DOHH2 (cell line): ENCODE data around the gene NHERF1.

Experiments
- H3F3A ChIP-seq: fragments of 200-600 bp; sonication (generic), shearing (Covaris generic); 2 replicates; pipeline ENCODE4 v1.6.0; 2016; ENCODE audit warnings: antibody characterized with exemption, mild to moderate bottlenecking; ENCODE audit not compliant: control insufficient read depth, insufficient read depth
- H3K27ac ChIP-seq: fragments of 200-600 bp; sonication (generic); 2 replicates; pipeline ENCODE4 v1.5.1; 2014; ENCODE audit warnings: low read depth, mild to moderate bottlenecking, low read length, moderate library complexity
- H3K27me3 ChIP-seq: fragments of 200-600 bp; sonication (generic); 2 replicates; pipeline ENCODE4 v1.6.1; 2014; ENCODE audit warnings: mild to moderate bottlenecking, low read length, mixed read lengths; ENCODE audit not compliant: control insufficient read depth
- H3K36me3 ChIP-seq: fragments of 200-600 bp; sonication (generic); 2 replicates; pipeline ENCODE4 v1.6.1; 2014; ENCODE audit warnings: mild to moderate bottlenecking, low read length, moderate library complexity, mixed read lengths; ENCODE audit not compliant: control insufficient read depth
- H3K4me1 ChIP-seq: fragments of 200-600 bp; sonication (generic); 2 replicates; pipeline ENCODE4 v1.6.1; 2014; ENCODE audit warnings: mild to moderate bottlenecking, low read length, mixed read lengths; ENCODE audit not compliant: control insufficient read depth
- H3K4me2 ChIP-seq: fragments of 200-600 bp; sonication (generic); 2 replicates; pipeline ENCODE4 v1.6.0; 2014; ENCODE audit warnings: mild to moderate bottlenecking, low read length, moderate library complexity
- H3K4me3 ChIP-seq: fragments of 200-600 bp; sonication (generic); 2 replicates; pipeline ENCODE4 v1.5.1; 2014; ENCODE audit warnings: mild to moderate bottlenecking, low read length, mixed read lengths
- H3K79me2 ChIP-seq: fragments of 200-600 bp; sonication (generic); 2 replicates; pipeline ENCODE4 v1.6.1; 2014; ENCODE audit warnings: mild to moderate bottlenecking, low read length, mixed read lengths; ENCODE audit not compliant: control insufficient read depth
- H3K9me2 ChIP-seq: fragments of 200-600 bp; sonication (generic); replicated peaks from 2 replicates; pipeline ENCODE4 v1.6.1; 2014; ENCODE audit warnings: mild to moderate bottlenecking, low read length, mixed read lengths; ENCODE audit not compliant: control insufficient read depth
- H3K9me3 ChIP-seq: fragments of 200-600 bp; sonication (generic); 2 replicates; pipeline ENCODE4 v1.6.1; 2014; ENCODE audit warnings: antibody characterized with exemption, low read length, mixed read lengths; ENCODE audit not compliant: control insufficient read depth, insufficient read depth
- H4K20me1 ChIP-seq: fragments of 200-600 bp; sonication (generic); 2 replicates; pipeline ENCODE4 v1.6.0; 2014; ENCODE audit warnings: low read depth, mild to moderate bottlenecking, antibody characterized with exemption, low read length, moderate library complexity; ENCODE audit not compliant: control insufficient read depth, insufficient read depth
- CTCF ChIP-seq: fragments of 200-600 bp; sonication (generic); IDR thresholded peaks from one replicate; pipeline ENCODE4 v1.5.1; 2014; ENCODE audit warnings: antibody characterized with exemption, mild to moderate bottlenecking, low read depth, low read length; ENCODE audit not compliant: poor library complexity, severe bottlenecking
- EZH2phosphoT487 ChIP-seq: fragments of 200-600 bp; sonication (generic); IDR thresholded peaks from 2 replicates; pipeline ENCODE4 v1.6.1; 2017; ENCODE audit warnings: borderline replicate concordance, mild to moderate bottlenecking, antibody characterized with exemption, low read length, moderate library complexity, mixed read lengths

Gene NHERF1

DNA sequence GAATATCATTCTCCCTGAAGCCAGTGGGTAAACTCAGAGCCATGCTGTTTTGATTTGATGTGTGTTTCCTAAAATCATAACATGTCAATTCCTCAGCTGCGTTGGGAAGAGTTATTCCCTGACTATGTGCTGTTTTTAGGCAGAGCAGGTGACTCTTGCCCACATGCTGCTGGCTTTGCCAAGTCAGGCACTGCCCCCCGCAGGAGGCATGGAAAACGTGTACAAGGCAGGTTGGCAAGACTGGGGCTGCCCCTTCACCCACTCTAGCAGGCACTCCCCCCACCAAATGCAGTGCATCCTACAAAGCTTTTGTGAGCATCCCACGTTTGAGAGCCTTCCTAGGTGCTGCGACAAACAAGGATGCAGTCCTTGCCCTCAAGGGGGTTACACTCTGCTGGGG, 66.0 kb downstream of the NHERF1 start:
- H3K27ac ChIP-seq = no peak overlapping the region
- H3K4me1 ChIP-seq = no peaks in the 10 kb centered on the region; the same call in 1 of the 2 replicates
- H3F3A ChIP-seq = no peaks in the 10 kb centered on the region
- H3K9me2 ChIP-seq = no peaks in the 10 kb centered on the region
- no peak overlapping the region for H3K4me3 ChIP-seq
- no peak overlapping the region for H3K4me2 ChIP-seq
- no peaks in the 10 kb centered on the region for H3K9me3 ChIP-seq
- TF ChIP-seq EZH2phosphoT487 = no peak
- no peak for TF ChIP-seq CTCF
- H3K36me3 ChIP-seq = no peaks in the 10 kb centered on the region
- no peaks in the 10 kb centered on the region for H3K27me3 ChIP-seq
- H4K20me1 ChIP-seq = no peaks in the 10 kb centered on the region; the same call in 1 of the 2 replicates
- H3K79me2 ChIP-seq = no peaks in the 10 kb centered on the region

DNA sequence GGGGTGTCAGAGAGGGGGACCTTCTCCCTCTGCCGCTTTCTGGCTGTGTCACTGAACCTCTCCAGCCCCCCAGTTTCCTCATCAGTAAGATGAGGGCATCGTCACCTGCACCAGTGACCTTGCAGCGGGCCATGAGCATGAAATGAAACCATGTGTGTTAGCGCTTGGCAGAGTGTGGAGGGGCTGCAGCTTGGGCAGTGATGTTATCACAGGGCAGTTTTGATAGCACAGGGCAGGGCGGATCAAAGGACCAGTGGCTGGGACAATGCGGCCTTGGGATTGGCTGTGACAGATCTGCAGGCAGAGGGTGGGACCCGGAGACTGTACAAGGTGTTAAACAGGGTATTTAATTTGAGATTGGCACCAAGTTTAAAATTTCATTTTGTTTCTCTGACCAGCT, 66.6 kb downstream of the NHERF1 start:
- Histone ChIP-seq H3K4me3 (no peak overlapping the region), H3K27ac (no peak overlapping the region), H3K27me3 (no peaks in the 10 kb centered on the region), H3K79me2 (no peaks in the 10 kb centered on the region), H3K9me2 (no peaks in the 10 kb centered on the region), H3F3A (no peaks in the 10 kb centered on the region), H4K20me1 (no peaks in the 10 kb centered on the region; the same call in 1 of the 2 replicates), H3K4me2 (no peak overlapping the region), H3K36me3 (no peaks in the 10 kb centered on the region), H3K9me3 (no peaks in the 10 kb centered on the region), H3K4me1 (no peaks in the 10 kb centered on the region; the same call in 1 of the 2 replicates)
- TF ChIP-seq EZH2phosphoT487 (no peak), CTCF (no peak)

GRCh38 chr17:74815550-74816370, 67.3 kb downstream of the NHERF1 start:
- no peaks in the 10 kb centered on the region; the same call in 1 of the 2 replicates for H3K4me1 ChIP-seq
- H3K79me2 ChIP-seq = no peaks in the 10 kb centered on the region
- no peak overlapping the region for H3K27ac ChIP-seq
- peak; percentile 64 for TF ChIP-seq CTCF
- TF ChIP-seq EZH2phosphoT487 = no peak
- no peak overlapping the region for H3K4me3 ChIP-seq
- no peaks in the 10 kb centered on the region for H3F3A ChIP-seq
- no peaks in the 10 kb centered on the region for H3K27me3 ChIP-seq
- H4K20me1 ChIP-seq = no peaks in the 10 kb centered on the region; the same call in 1 of the 2 replicates
- H3K9me3 ChIP-seq = no peaks in the 10 kb centered on the region
- no peaks in the 10 kb centered on the region for H3K9me2 ChIP-seq
- no peaks in the 10 kb centered on the region for H3K36me3 ChIP-seq
- H3K4me2 ChIP-seq = no peak overlapping the region
